BE2C (cell line): ENCODE data around the gene MAP3K10.
"Not testable (repeated sequence)": the region's sequence is repeated elsewhere in the genome, so short reads cannot be mapped to it uniquely, and the experiment has no call there.

Experiments
- DNase-seq: peaks from one replicate; pipeline ENCODE4 v3.0.0-alpha.2; 2020
- H3K27me3 ChIP-seq: fragments of 250-450 bp; sonication (Bioruptor Pico); 2 replicates; pipeline ENCODE4 v1.5.1; 2020; ENCODE audit warnings: mild to moderate bottlenecking
- H3K36me3 ChIP-seq: fragments of 250-450 bp; sonication (Bioruptor Pico); 2 replicates; pipeline ENCODE4 v1.5.1; 2020; ENCODE audit warnings: mild to moderate bottlenecking
- H3K4me1 ChIP-seq: fragments of 250-450 bp; sonication (Bioruptor Pico); 2 replicates; pipeline ENCODE4 v1.5.1; 2020
- H3K4me3 ChIP-seq: 2 replicates; pipeline ENCODE4 v1.5.1; 2011; ENCODE audit warnings: low read depth, low read length
- H3K9me3 ChIP-seq: fragments of 250-450 bp; sonication (Bioruptor Pico); 2 replicates; pipeline ENCODE4 v1.5.1; 2020
- TF ChIP-seq, protein P1 (sequence below): IDR thresholded peaks from 2 replicates; pipeline ENCODE4 v1.5.1; 2012; ENCODE audit warnings: mild to moderate bottlenecking, low read depth, low read length

The MAP3K10 gene

DNA sequence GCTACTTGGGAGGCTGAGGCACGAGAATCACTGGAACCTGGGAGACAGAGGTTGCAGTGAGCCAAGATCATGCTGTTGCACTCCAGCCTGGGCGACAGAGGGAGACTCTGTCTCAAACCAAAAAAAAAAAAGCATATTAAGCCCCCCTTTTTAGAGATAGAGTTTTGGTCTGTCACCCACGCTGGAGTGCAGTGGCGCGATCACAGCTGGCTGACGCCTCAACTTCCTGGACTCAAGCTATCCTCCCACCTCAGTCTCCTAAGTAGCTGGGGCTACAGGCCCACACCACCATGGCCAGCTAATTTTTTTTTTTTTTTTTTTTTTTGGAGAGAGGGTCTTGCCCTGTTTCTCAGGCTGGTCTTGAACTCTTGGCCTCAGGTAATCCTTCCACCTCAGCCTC lies 34.2 kb upstream of the MAP3K10 start:
- H3K4me3 ChIP-seq, result no peak overlapping the region
- TF ChIP-seq, protein P1, sequence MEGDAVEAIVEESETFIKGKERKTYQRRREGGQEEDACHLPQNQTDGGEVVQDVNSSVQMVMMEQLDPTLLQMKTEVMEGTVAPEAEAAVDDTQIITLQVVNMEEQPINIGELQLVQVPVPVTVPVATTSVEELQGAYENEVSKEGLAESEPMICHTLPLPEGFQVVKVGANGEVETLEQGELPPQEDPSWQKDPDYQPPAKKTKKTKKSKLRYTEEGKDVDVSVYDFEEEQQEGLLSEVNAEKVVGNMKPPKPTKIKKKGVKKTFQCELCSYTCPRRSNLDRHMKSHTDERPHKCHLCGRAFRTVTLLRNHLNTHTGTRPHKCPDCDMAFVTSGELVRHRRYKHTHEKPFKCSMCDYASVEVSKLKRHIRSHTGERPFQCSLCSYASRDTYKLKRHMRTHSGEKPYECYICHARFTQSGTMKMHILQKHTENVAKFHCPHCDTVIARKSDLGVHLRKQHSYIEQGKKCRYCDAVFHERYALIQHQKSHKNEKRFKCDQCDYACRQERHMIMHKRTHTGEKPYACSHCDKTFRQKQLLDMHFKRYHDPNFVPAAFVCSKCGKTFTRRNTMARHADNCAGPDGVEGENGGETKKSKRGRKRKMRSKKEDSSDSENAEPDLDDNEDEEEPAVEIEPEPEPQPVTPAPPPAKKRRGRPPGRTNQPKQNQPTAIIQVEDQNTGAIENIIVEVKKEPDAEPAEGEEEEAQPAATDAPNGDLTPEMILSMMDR, result no peak
- H3K36me3 ChIP-seq, result no peaks in the 10 kb centered on the region
- no peaks in the 10 kb centered on the region for H3K9me3 ChIP-seq
- H3K4me1 ChIP-seq, result no peaks in the 10 kb centered on the region
- no peaks in the 10 kb centered on the region for H3K27me3 ChIP-seq
- no peak for DNase-seq

DNA sequence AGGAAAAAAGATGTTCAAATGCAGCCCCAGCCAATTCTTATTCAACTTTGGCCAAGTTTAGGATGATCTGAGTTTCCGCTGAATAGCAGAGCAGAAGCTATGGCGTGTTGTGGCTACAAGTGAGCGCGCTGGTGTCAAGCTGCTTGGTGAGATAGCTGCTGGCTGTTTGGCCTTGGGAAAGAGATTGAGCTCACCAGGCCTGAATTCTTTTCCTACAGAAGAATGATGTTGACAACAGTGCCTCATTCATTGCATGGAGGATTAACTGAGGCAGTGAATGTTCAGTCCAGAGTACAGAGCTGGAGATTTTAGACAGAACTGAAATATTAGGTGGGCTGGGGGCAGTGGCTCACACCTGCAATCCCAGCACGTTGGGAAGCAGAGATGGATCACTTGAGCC lies 31.5 kb upstream of the MAP3K10 start:
- H3K4me1 ChIP-seq, result no peaks in the 10 kb centered on the region
- TF ChIP-seq, protein P1, result no peak
- no peak for DNase-seq
- H3K4me3 ChIP-seq, result no peak overlapping the region
- H3K27me3 ChIP-seq, result no peaks in the 10 kb centered on the region
- no peaks in the 10 kb centered on the region for H3K36me3 ChIP-seq
- no peaks in the 10 kb centered on the region for H3K9me3 ChIP-seq

DNA sequence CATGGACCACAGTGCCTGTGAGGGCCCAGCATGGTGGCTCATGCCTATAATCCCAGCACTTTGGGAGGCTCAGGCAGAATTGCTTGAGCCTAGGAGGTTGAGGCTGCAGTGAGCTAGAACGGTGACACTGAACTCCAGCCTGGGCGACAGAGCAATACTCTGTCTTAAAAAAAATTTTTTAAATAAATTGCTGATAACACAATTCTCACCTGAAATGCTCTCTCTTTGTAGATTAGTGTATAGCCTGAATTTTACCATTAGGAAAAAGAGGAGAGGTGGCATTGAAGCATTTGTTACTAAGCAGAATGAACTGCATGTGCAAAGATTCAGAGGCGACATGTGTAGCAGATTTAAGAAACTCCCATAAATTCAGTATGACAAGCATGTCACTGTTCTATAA lies 29.1 kb upstream of the MAP3K10 start:
- no peaks in the 10 kb centered on the region for H3K36me3 ChIP-seq
- no peak for DNase-seq
- TF ChIP-seq, protein P1, result no peak

DNA sequence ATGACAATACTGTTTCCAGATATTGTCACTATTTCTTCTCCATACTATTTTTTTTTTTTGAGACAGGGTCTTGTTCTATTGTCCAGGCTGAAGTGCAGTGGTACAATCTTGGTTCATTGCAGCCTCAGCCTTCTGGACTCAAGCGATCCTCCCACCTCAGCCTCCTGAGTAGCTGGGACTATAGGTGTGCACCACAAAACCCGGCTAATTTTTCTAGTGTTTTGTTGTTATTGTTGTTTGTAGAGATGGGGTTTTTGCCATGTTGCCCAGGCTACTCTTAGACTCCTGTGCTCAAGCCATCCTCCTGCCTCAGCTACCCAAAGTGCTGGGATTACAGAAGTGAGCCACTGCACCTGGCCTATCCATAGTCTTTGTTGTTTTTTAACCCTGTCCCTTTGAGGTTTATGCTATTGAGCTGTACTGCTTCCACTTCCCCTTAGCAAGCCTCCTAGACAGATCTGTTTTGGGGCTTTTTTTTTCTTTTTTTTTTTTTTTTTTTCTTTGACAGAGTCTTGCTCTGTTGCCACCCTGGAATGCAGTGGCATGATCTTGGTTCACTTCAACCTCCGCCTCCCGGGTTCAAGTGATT lies 27.6 kb upstream of the MAP3K10 start:
- no peak for DNase-seq
- Histone ChIP-seq H3K4me1 (no peaks in the 10 kb centered on the region), H3K9me3 (no peaks in the 10 kb centered on the region), H3K36me3 (no peaks in the 10 kb centered on the region), H3K4me3 (no peak overlapping the region), H3K27me3 (no peaks in the 10 kb centered on the region)
- TF ChIP-seq, protein P1, result no peak

More for the DNA sequence above, 29.1 kb upstream of the MAP3K10 start:
- no peaks in the 10 kb centered on the region for H3K9me3 ChIP-seq
- no peak overlapping the region for H3K4me3 ChIP-seq
- H3K4me1 ChIP-seq, result no peaks in the 10 kb centered on the region
- no peaks in the 10 kb centered on the region for H3K27me3 ChIP-seq

DNA sequence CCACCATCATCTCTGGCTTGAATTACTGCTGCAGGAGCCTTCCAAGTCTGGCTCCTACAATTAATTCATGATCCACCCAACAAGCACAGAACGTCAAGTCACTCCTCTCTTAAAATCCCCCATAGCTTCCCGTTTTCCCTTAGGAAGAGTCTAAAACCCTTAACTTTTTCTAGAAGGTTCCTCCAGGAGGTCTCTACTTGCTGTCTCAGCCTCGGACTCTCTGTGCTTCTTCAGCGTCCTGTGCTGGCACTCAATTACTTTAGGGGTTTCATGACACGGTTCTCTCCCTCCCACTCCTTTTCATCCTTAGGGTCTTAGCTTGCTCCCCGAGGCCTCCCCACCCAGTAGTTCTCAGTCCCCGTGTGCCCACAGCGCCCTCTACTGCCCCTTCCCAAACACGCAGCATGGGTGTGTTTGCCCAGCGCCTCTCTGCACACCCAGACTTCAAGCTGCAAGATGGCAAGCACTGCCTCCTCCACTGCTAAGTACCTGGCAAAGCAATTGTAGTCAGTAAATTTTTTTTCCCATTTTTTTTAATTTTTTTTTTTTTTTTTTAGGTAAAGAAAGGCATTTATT lies 25.8 kb upstream of the MAP3K10 start:
- peak; percentile 60 for DNase-seq
- no peak overlapping the region for H3K4me3 ChIP-seq
- no peaks in the 10 kb centered on the region for H3K36me3 ChIP-seq
- H3K4me1 ChIP-seq, result no peaks in the 10 kb centered on the region
- H3K27me3 ChIP-seq, result no peaks in the 10 kb centered on the region
- H3K9me3 ChIP-seq, result no peaks in the 10 kb centered on the region
- TF ChIP-seq, protein P1, result peak; percentile 72

DNA sequence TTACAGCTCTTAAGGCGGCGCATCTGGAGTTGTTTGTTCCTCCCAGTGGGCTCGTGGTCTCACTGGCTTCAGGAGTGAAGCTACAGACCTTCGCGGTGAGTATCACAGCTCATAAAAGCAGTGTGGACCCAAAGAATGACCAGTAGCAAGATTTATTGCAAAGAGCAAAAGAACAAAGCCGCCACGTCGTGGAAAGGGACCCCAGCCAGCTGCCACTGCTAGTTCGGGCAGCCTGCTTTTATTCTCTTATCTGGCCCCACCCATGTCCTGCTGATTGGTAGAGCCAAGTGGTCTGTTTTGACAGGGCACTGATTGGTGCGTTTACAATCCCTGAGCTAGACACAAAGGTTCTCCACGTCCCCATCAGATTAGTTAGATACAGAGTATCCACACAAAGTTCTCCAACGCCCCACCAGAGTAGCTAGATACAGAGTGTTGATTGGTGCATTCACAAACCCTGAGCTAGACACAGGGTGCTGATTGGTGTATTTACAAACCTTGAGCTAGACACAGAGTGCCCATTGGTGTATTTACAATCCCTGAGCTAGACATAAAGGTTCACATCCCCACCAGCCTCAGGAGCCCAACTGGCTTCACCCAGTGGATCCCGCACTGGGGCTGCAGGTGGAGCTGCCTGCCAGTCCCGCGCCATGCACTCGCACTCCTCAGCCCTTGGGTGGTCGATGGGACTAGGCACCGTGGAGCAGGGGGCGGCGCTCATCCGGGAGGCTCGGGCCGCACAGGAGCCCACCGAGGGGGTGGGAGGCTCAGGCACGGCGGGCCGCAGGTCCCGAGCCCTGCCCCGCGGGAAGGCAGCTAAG lies 21.5 kb upstream of the MAP3K10 start:
- H3K4me3 ChIP-seq, H3K36me3 ChIP-seq, DNase-seq, H3K4me1 ChIP-seq, H3K27me3 ChIP-seq, H3K9me3 ChIP-seq: not testable (repeated sequence)

DNA sequence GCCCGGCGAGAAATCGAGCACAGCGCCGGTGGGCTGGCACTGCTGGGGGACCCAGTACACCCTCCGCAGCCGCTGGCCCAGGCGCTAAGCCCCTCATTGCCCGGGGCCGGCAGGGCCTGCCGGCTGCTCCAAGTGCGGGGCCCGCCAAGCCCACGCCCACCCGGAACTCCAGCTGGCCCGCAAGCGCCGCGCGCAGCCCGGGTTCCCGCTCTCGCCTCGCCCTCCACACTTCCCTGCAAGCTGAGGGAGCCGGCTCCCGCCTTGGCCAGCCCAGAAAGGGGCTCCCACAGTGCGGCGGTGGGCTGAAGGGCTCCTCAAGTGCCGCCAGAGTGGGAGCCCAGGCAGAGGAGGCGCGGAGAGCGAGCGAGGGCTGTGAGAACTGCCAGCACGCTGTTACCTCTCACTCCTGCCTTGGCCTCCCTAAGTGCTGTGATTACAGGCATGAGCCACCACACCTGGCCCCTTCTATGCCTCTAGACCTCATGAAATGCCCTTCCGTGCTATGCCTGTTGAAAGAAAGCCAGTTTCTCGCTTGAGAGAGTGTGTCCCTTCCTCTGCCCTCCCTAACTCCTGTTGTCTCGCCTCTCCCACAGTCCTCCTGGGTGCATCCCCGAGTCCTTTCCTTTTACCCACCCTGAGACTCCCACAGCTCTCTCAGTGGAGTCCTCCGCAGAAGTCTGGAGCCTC lies 20.8 kb upstream of the MAP3K10 start:
- not testable (repeated sequence) for H3K27me3 ChIP-seq, H3K4me3 ChIP-seq, H3K36me3 ChIP-seq, H3K9me3 ChIP-seq, DNase-seq, H3K4me1 ChIP-seq

DNA sequence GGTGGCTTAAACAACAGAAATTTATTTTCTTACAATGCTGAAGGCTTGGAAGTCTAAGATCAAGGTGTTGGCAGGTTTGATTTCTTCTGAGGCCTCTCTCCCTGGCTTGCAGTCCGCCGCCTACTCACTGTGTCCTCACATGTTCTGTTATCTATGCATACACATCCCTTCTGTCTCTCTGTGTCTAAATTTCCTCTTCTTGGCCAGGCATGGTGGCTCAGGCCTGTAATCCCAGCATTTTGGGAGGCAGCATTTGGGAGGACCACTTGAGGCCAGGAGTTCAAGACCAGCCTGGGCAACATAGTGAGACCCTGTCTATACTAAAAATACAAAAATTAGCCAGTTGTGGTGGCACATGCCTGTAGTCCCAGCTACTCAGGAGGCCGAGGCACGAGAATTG lies 19.9 kb upstream of the MAP3K10 start:
- H3K27me3 ChIP-seq, H3K9me3 ChIP-seq, DNase-seq, H3K36me3 ChIP-seq, H3K4me3 ChIP-seq, H3K4me1 ChIP-seq: not testable (repeated sequence)
